K562 (cell line): ENCODE measurements around the gene CEP70. TPM values are rescaled to one million over a fixed set of nuclear protein-coding genes. Genes with fewer than 3 reads are reported as not detected.

ENCODE experiments used
- ATAC-seq: fragments of 200-7000 bp; cut with Tn5 transposase; 3 replicates; pipeline ENCODE4 v1.9.1; 2020; ENCODE audit warnings: moderate library complexity
- BruUV-seq: library from RNA; stranded (reverse); fragments of 400-500 nt; replicated peaks from 2 replicates; lab custom pipeline; 2021; lab: Mats Ljungman, UMichigan
- CTCF ChIA-PET: fragments of 300-600 bp; formaldehyde crosslinking; extraction: SDS; loops from one replicate; lab custom pipeline; 2021; ENCODE audit warnings: low intra/inter-chr PET ratio; lab: Yijun Ruan, JAX
- POLR2A ChIA-PET: fragments of 300-600, 350-650 bp; sonication (Branson Sonifier 250); formaldehyde crosslinking; extraction: SDS; loops from one replicate; lab custom pipeline; 2021; ENCODE audit warnings: antibody characterized with exemption, inconsistent platforms; lab: Yijun Ruan, JAX
- DNase-seq, 4 experiments: peaks; one replicate each; pipeline versions ENCODE4 v3.0.0 to v3.0.0-alpha.2; 2011 to 2018; ENCODE audit warnings: low spot score in 3 of 4, mixed read lengths in 3 of 4; ENCODE audit errors: extremely low read depth in 1 of 4
- FAIRE-seq: peaks from 2 replicates; lab custom pipeline; 2011; peaks lifted over from hg19 to GRCh38; lab: Jason Lieb, UNC
- H2AFZ ChIP-seq: 2 replicates; pipeline ENCODE4 v1.6.0; 2011; ENCODE audit warnings: low read depth, low read length, control low read depth, inconsistent platforms
- H3K27ac ChIP-seq: fragments of 200-600 bp; 3 replicates; pipeline ENCODE4 v1.8.0; 2011; ENCODE audit warnings: low read depth, mild to moderate bottlenecking, control low read depth, inconsistent platforms, low read length, moderate library complexity, mixed read lengths; ENCODE audit errors: extremely low read depth
- H3K27me3 ChIP-seq, 2 experiments: fragments of 300-600 bp in 1 of 2; 2 replicates in 1 of 2; 3 replicates in 1 of 2; pipeline versions ENCODE4 v1.6.0 to v1.8.0; 2011; ENCODE audit warnings: inconsistent platforms in 2 of 2, low read length in 2 of 2, mild to moderate bottlenecking in 1 of 2, mixed read lengths in 1 of 2, moderate library complexity in 1 of 2; ENCODE audit not compliant: control insufficient read depth in 2 of 2, insufficient read depth in 2 of 2
- H3K36me3 ChIP-seq: fragments of 300-600 bp; 3 replicates; pipeline ENCODE4 v1.8.0; 2011; ENCODE audit warnings: mild to moderate bottlenecking, low read length, inconsistent platforms; ENCODE audit not compliant: control insufficient read depth, insufficient read depth
- H3K4me1 ChIP-seq, 2 experiments: fragments of 200-600 bp in 1 of 2; replicated peaks in 1 of 2; 2 replicates in 1 of 2; 3 replicates in 1 of 2; pipeline versions ENCODE4 v1.5.1 to v1.8.0; 2011; ENCODE audit warnings: inconsistent platforms in 2 of 2, low read length in 2 of 2, mild to moderate bottlenecking in 1 of 2, mixed read lengths in 1 of 2, moderate library complexity in 1 of 2; ENCODE audit not compliant: control insufficient read depth in 2 of 2, insufficient read depth in 2 of 2
- H3K4me2 ChIP-seq: 2 replicates; pipeline ENCODE4 v1.6.1; 2011; ENCODE audit warnings: low read length, control low read depth, inconsistent platforms, mixed read lengths; ENCODE audit not compliant: insufficient read depth
- H3K4me3 ChIP-seq: fragments of 200-600 bp; sonication (generic), shearing (Covaris generic); 2 replicates; pipeline ENCODE4 v1.5.1; 2016; ENCODE audit warnings: control low read depth, inconsistent platforms
- H3K79me2 ChIP-seq: fragments of 200-600 bp; 3 replicates; pipeline ENCODE4 v1.8.0; 2011; ENCODE audit warnings: low read length, inconsistent platforms; ENCODE audit not compliant: control insufficient read depth, insufficient read depth
- H3K9ac ChIP-seq, 2 experiments: 2 replicates each; pipeline versions ENCODE4 v1.6.0 to v1.6.1; 2011; ENCODE audit warnings: low read depth in 2 of 2, low read length in 2 of 2, control low read depth in 1 of 2, inconsistent platforms in 1 of 2, mild to moderate bottlenecking in 1 of 2, mixed read lengths in 1 of 2; ENCODE audit not compliant: insufficient read depth in 1 of 2
- H3K9me1 ChIP-seq: one replicate; pipeline ENCODE4 v1.6.0; 2011; ENCODE audit warnings: inconsistent platforms, mild to moderate bottlenecking, low read length, moderate library complexity; ENCODE audit not compliant: control insufficient read depth, insufficient read depth
- H3K9me3 ChIP-seq: replicated peaks from 2 replicates; pipeline ENCODE4 v1.5.1; 2011; ENCODE audit warnings: low read depth, low read length, inconsistent platforms; ENCODE audit not compliant: control insufficient read depth, insufficient read depth
- H4K20me1 ChIP-seq: replicated peaks from 2 replicates; pipeline ENCODE4 v1.6.1; 2011; ENCODE audit warnings: low read length, inconsistent platforms, mixed read lengths; ENCODE audit not compliant: control insufficient read depth, insufficient read depth
- NUFIP1 ChIP-seq: fragments of 450-650 bp; IDR thresholded peaks from 2 replicates; pipeline ENCODE4 v1.6.1; 2018; ENCODE audit not compliant: partially characterized antibody
- PHF8 ChIP-seq: fragments of 200-600 bp; sonication (generic); IDR thresholded peaks from 2 replicates; pipeline ENCODE4 v1.6.1; 2012; ENCODE audit warnings: mixed run types, mild to moderate bottlenecking, inconsistent platforms, low read length, moderate library complexity, borderline replicate concordance
- SREBF2 ChIP-seq: sonication (generic); formaldehyde crosslinking; IDR thresholded peaks from 2 replicates; pipeline ENCODE4 v1.4.0; 2020; ENCODE audit warnings: mild to moderate bottlenecking, missing genetic modification reagents
- TCF7L2 ChIP-seq: fragments of 150-350 bp; IDR thresholded peaks from 2 replicates; pipeline ENCODE4 v1.6.1; 2016; ENCODE audit warnings: low read depth, mild to moderate bottlenecking, low read length, moderate library complexity
- ZBTB1 ChIP-seq: sonication (generic); formaldehyde crosslinking; IDR thresholded peaks from 2 replicates; pipeline ENCODE4 v1.8.1; 2023; ENCODE audit warnings: missing genetic modification reagents, low read depth, mild to moderate bottlenecking, borderline replicate concordance
- ZNF197 ChIP-seq: fragments of 200-800 bp; sonication (Bioruptor generic); IDR thresholded peaks from 2 replicates; pipeline ENCODE4 v1.6.1; 2016; ENCODE audit warnings: low read depth, missing genetic modification characterization, missing compliant biosample characterization
- ZNF239 ChIP-seq: fragments of 250-450 bp; sonication (Bioruptor Pico); IDR thresholded peaks from 2 replicates; pipeline ENCODE4 v1.4.0; 2020; ENCODE audit warnings: mild to moderate bottlenecking
- WGBS: fragments of 100-300 bp; shearing (Covaris generic); methylation state at CpG from one replicate; pipeline ENCODE4 v1.1.6; 2016; ENCODE audit warnings: low coverage, mixed read lengths; ENCODE audit not compliant: insufficient coverage; ENCODE audit errors: missing lambda C conversion rate; 5-methylcytosine and 5-hydroxymethylcytosine counted together
- in situ Hi-C: fragments of 300-500 bp; cut with MboI; formaldehyde crosslinking; loops from 4 replicates; pipeline ENCODE4 v1.15.0; 2018; ENCODE audit warnings: inconsistent platforms, mixed read lengths
- intact Hi-C: fragments of 100-400 bp; cut with micrococcal nuclease; formaldehyde crosslinking; loops from 2 replicates; pipeline ENCODE4 v1.14.2; 2022
- polyA plus RNA-seq, 8 experiments: library from polyadenylated mRNA; depleted of rRNA in 4 of 8; stranded (reverse) in 5 of 8; unstranded in 3 of 8; fragments of >200 nt; fragmentation: Nextera tagmentation in 2 of 8; fragmentation: Illumina TruSeq in 1 of 8; extraction: Ambion mirVana in 2 of 8; extraction: Trizol in 1 of 8; gene quantifications; 2 replicates each; pipeline versions ENCODE4 v1.2.1 to v1.2.3, GENCODE V29; 2011 to 2014; ENCODE audit warnings: inconsistent platforms in 1 of 8, missing spikeins in 1 of 8
- total RNA-seq, 7 experiments: library from RNA; depleted of rRNA in 6 of 7; stranded (reverse); fragments of >200 nt in 6 of 7; fragmentation: Illumina TruSeq in 2 of 7; extraction: Trizol in 2 of 7; gene quantifications; 2 replicates each; pipeline versions ENCODE4 v1.2.1 to v1.2.3, GENCODE V29; 2011 to 2021; ENCODE audit warnings: low replicate concordance in 1 of 7

The CEP70 gene
- total and polyA plus RNA-seq, 9 of the 15 experiments (the other 6 are each of a cell fraction or from before 2014, with no cell fraction given): 16.1 to 31.5 (median 23.4) TPM

DNA sequence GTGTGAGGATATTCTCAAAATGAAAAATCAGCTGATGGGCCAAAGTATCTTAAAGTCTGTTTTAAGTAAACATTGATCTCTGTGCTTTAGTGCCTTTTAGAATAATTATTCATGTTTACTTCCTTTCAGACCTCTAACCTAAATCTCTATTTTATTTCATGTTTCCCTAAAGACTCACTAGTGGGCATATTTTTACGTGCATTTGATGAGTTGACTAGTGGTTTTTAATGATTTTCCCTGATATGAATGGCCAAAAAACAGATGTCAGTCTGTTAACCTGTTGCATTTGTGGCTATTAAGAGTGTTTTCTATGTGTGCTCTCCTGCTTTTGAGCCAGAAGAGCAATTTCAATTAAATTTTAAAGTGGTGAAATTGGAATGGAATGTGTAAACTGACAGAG, 21.4 kb upstream of the CEP70 start:
- H4K20me1 ChIP-seq: no peaks in the 10 kb centered on the region
- in situ Hi-C loops: loop anchor here (5.0 kb wide), 1 partner anchor 48 kb away; no protein-coding TSS in a partner anchor
- no peaks in the 10 kb centered on the region for H3K4me1 ChIP-seq
- DNase-seq (no peak), FAIRE-seq (no peak), ATAC-seq (no peak)
- no peaks in the 10 kb centered on the region for H3K27me3 ChIP-seq
- H3K9ac ChIP-seq: no peak overlapping the region
- no peak for TF ChIP-seq PHF8
- no peak for TF ChIP-seq NUFIP1
- no peak for TF ChIP-seq TCF7L2
- TF ChIP-seq ZNF239: no peak
- no peak for TF ChIP-seq ZBTB1 (CRISPR knock-in tag)
- TF ChIP-seq ZNF197 (CRISPR knock-in tag): no peak
- TF ChIP-seq SREBF2 (CRISPR knock-in tag): no peak
- BruUV-seq: no TSS peak
- CTCF ChIA-PET: no interaction called here
- no peaks in the 10 kb centered on the region for H3K9me1 ChIP-seq
- H2AFZ ChIP-seq: no peak overlapping the region
- no peaks in the 10 kb centered on the region for H3K79me2 ChIP-seq
- no peaks in the 10 kb centered on the region for H3K9me3 ChIP-seq
- POLR2A ChIA-PET: interaction anchor here (0.8 kb wide), 1 partner anchor 13 kb away, joined by 4 read pairs; no protein-coding TSS in a partner anchor
- 15% methylated on average over 1 of the region's 1 CpG for WGBS
- no peak overlapping the region for H3K4me3 ChIP-seq
- intact Hi-C loops: no loop called here
- H3K27ac ChIP-seq: no peak overlapping the region
- no peaks in the 10 kb centered on the region for H3K36me3 ChIP-seq
- no peak overlapping the region for H3K4me2 ChIP-seq
